Lung (tissue), 12 donors: Measurements from ENCODE around the gene CXCR5. TPM values are rescaled to one million over a fixed set of nuclear protein-coding genes. Genes with fewer than 3 reads are reported as not detected.

Experiments used
- ATAC-seq: fragments of 200-7000 bp; cut with Tn5 transposase; one replicate; pipeline ENCODE4 v1.9.1; 2020; ENCODE audit warnings: moderate number of reproducible peaks; ENCODE audit not compliant: insufficient read depth, low FRiP score
- DNase-seq, 3 donors: peaks; one replicate each; pipeline ENCODE4 v3.0.0-alpha.2; 2013 to 2017
- H3K27ac ChIP-seq, 2 donors: one replicate each; pipeline ENCODE4 v1.5.1; 2013; ENCODE audit warnings: mild to moderate bottlenecking in 2 of 2, moderate library complexity in 2 of 2, control low read depth in 1 of 2, inconsistent platforms in 1 of 2, low read depth in 1 of 2, low read length in 1 of 2
- H3K27me3 ChIP-seq, 3 donors: one replicate each; pipeline ENCODE4 v1.5.1; 2013; ENCODE audit warnings: low read length in 2 of 3; ENCODE audit not compliant: control insufficient read depth in 3 of 3, insufficient read depth in 3 of 3
- H3K36me3 ChIP-seq, 4 donors: one replicate each; pipeline ENCODE4 v1.5.1; 2013; ENCODE audit warnings: low read length in 4 of 4, mild to moderate bottlenecking in 1 of 4, moderate library complexity in 1 of 4; ENCODE audit not compliant: control insufficient read depth in 4 of 4, insufficient read depth in 4 of 4
- H3K4me1 ChIP-seq, 5 donors: one replicate each; pipeline ENCODE4 v1.5.1; 2013; ENCODE audit warnings: low read length in 5 of 5, mild to moderate bottlenecking in 2 of 5, moderate library complexity in 1 of 5; ENCODE audit not compliant: control insufficient read depth in 5 of 5, insufficient read depth in 5 of 5
- H3K4me3 ChIP-seq: one replicate; pipeline ENCODE4 v1.5.1; 2013; ENCODE audit warnings: mild to moderate bottlenecking, control low read depth, moderate library complexity
- H3K9ac ChIP-seq, 2 donors: one replicate each; pipeline ENCODE4 v1.5.1; 2013; ENCODE audit warnings: low read length in 2 of 2, control low read depth in 1 of 2; ENCODE audit not compliant: insufficient read depth in 1 of 2
- H3K9me3 ChIP-seq, 4 donors: one replicate each; pipeline ENCODE4 v1.5.1; 2013; ENCODE audit warnings: low read length in 3 of 4, mild to moderate bottlenecking in 1 of 4, moderate library complexity in 1 of 4; ENCODE audit not compliant: control insufficient read depth in 4 of 4, insufficient read depth in 3 of 4
- CTCF ChIP-seq: IDR thresholded peaks from 2 replicates; pipeline ENCODE4 v1.5.1; 2012; ENCODE audit warnings: mild to moderate bottlenecking; ENCODE audit errors: control extremely low read depth, extremely low read depth
- WGBS, 2 donors: extraction: QIAGEN DNeasy Blood & Tissue Kit; methylation state at CpG; one replicate each; pipeline ENCODE4 v1.1.7; 2013; 5-methylcytosine and 5-hydroxymethylcytosine counted together
- polyA plus RNA-seq, 2 donors: library from polyadenylated mRNA; stranded (reverse); fragments of 200-250 nt; gene quantifications; one replicate each; pipeline ENCODE4 v1.2.1, GENCODE V29; 2013
- total RNA-seq, 2 donors: library from RNA; depleted of rRNA in 1 of 2; stranded (reverse); fragments of >200 nt in 1 of 2; gene quantifications; one replicate each; pipeline ENCODE4 v1.2.1, GENCODE V29; 2014 to 2021
- donor health status: control.
- donor health status: control.
- donor health status: Bipolar disorder and iron deficiency.
- donor health status: healthy.
- donor health status: DM: yes; HTN: yes; CAD: no.

CXCR5 gene
- total and polyA plus RNA-seq, 4 donors, result 0.16 to 0.65 (median 0.48) TPM; not detected in 1

GRCh38 chr11:118895093-118896039 lies 11.7 kb downstream of the CXCR5 start:
- Histone ChIP-seq H3K4me3 (no peak overlapping the region), H3K4me1 (peaks cover 0 to 14% (median 0%) of the 10 kb centered on the region in 5 donors), H3K36me3 (peaks cover 5 to 32% (median 17%) of the 10 kb centered on the region in 4 donors), H3K9me3 (no peaks in the 10 kb centered on the region), H3K9ac (no peak overlapping the region), H3K27me3 (no peaks in the 10 kb centered on the region), H3K27ac (no peak overlapping the region)
- no peak for TF ChIP-seq CTCF
- WGBS, 2 donors, result 67 to 68% methylated on average over 26 of the region's 26 CpGs
- ATAC-seq (no peak), DNase-seq (no peak)

GRCh38 chr11:118896472-118896913 lies 12.8 kb downstream of the CXCR5 start:
- Histone ChIP-seq H3K9me3 (no peaks in the 10 kb centered on the region), H3K27ac (no peak overlapping the region), H3K9ac (no peak overlapping the region), H3K27me3 (no peaks in the 10 kb centered on the region), H3K4me3 (no peak overlapping the region), H3K4me1 (peaks cover 0 to 14% (median 0%) of the 10 kb centered on the region in 5 donors), H3K36me3 (peaks cover 8 to 43% (median 26%) of the 10 kb centered on the region in 4 donors)
- DNase-seq (no peak), ATAC-seq (no peak)
- 63 to 76% methylated on average over 10 of the region's 10 CpGs for WGBS, 2 donors
- no peak for TF ChIP-seq CTCF

- no peak for TF ChIP-seq CTCF
- H3K4me3 ChIP-seq, result no peak overlapping the region
- ATAC-seq, result no peak
Measured at GRCh38 chr11:118896921-118897591, 13.4 kb downstream of the CXCR5 start.

More at GRCh38 chr11:118896921-118897591, 13.4 kb downstream of the CXCR5 start:
- Histone ChIP-seq H3K27ac (no peak overlapping the region), H3K9me3 (no peaks in the 10 kb centered on the region), H3K36me3 (peaks cover 8 to 49% (median 29%) of the 10 kb centered on the region in 4 donors), H3K4me1 (peaks cover 0 to 14% (median 0%) of the 10 kb centered on the region in 5 donors), H3K9ac (no peak overlapping the region), H3K27me3 (no peaks in the 10 kb centered on the region)
- WGBS, 2 donors, result 74 to 80% methylated on average over 12 of the region's 12 CpGs
- no peak for DNase-seq
